H1 (cell line): ENCODE data around the gene HOXD11. TPM values are rescaled to one million over a fixed set of nuclear protein-coding genes. Genes with fewer than 3 reads are reported as not detected.

Source experiments
- CTCF ChIA-PET: fragments of 300-600 bp; sonication (Branson Sonifier 250); formaldehyde crosslinking; loops from one replicate; lab custom pipeline; 2021; ENCODE audit not compliant: partially characterized antibody; lab: Charles Lee
- POLR2A ChIA-PET: fragments of 300-600 bp; sonication (Branson Sonifier 250); formaldehyde crosslinking; loops from one replicate; lab custom pipeline; 2021; ENCODE audit warnings: inconsistent platforms; ENCODE audit not compliant: partially characterized antibody; lab: Charles Lee
- DNase-seq, 2 experiments: peaks; one replicate each; pipeline versions ENCODE4 v3.0.0 to v3.0.0-alpha.2; 2010 to 2022; ENCODE audit warnings: low spot score in 2 of 2, low read depth in 1 of 2, mixed read lengths in 1 of 2
- FAIRE-seq: peaks from 2 replicates; lab custom pipeline; 2011; peaks lifted over from hg19 to GRCh38; lab: Jason Lieb, UNC
- H2AFZ ChIP-seq: 2 replicates; pipeline ENCODE4 v1.8.1; 2012; ENCODE audit warnings: low read length, inconsistent platforms
- H2AK5ac ChIP-seq: 2 replicates; pipeline ENCODE4 v1.6.1; 2013; ENCODE audit warnings: low read depth, low read length
- H2BK120ac ChIP-seq: replicated peaks from 2 replicates; pipeline ENCODE3; 2013; ENCODE audit warnings: low read depth, low read length, inconsistent platforms
- H2BK12ac ChIP-seq: 2 replicates; pipeline ENCODE4 v1.6.1; 2013; ENCODE audit warnings: low read depth, low read length
- H2BK15ac ChIP-seq: 2 replicates; pipeline ENCODE4 v1.6.1; 2013; ENCODE audit warnings: low read length
- H2BK20ac ChIP-seq: 2 replicates; pipeline ENCODE4 v1.6.1; 2013; ENCODE audit warnings: low read length
- H2BK5ac ChIP-seq: 2 replicates; pipeline ENCODE4 v1.6.1; 2013; ENCODE audit warnings: low read depth, low read length
- H3K14ac ChIP-seq: 2 replicates; pipeline ENCODE4 v1.6.1; 2013; ENCODE audit warnings: inconsistent platforms; ENCODE audit not compliant: insufficient read length
- H3K18ac ChIP-seq: 2 replicates; pipeline ENCODE4 v1.6.1; 2013; ENCODE audit warnings: low read length; ENCODE audit errors: extremely low read depth
- H3K23ac ChIP-seq: 2 replicates; pipeline ENCODE4 v1.6.1; 2013; ENCODE audit warnings: inconsistent platforms; ENCODE audit not compliant: insufficient read length
- H3K23me2 ChIP-seq: 2 replicates; pipeline ENCODE4 v1.6.1; 2013; ENCODE audit warnings: low read depth, low read length
- H3K27ac ChIP-seq: 2 replicates; pipeline ENCODE4 v1.6.1; 2011; ENCODE audit warnings: low read depth, low read length, inconsistent platforms
- H3K27me3 ChIP-seq, 4 experiments: replicated peaks in 1 of 4; 1 replicate in 1 of 4; 2 replicates in 3 of 4; pipeline versions ENCODE4 v1.6.1 to v1.8.1; 2011 to 2013; ENCODE audit warnings: low read length in 3 of 4, mild to moderate bottlenecking in 3 of 4, inconsistent platforms in 2 of 4, mixed read lengths in 2 of 4, moderate library complexity in 1 of 4; ENCODE audit not compliant: control insufficient read depth in 3 of 4, insufficient read depth in 3 of 4; ENCODE audit errors: extremely low read depth in 1 of 4
- H3K36me3 ChIP-seq, 4 experiments: 2 replicates each; pipeline versions ENCODE4 v1.6.1 to v1.8.1; 2011 to 2013; ENCODE audit warnings: mild to moderate bottlenecking in 4 of 4, low read length in 3 of 4, moderate library complexity in 2 of 4, control low read depth in 1 of 4, inconsistent platforms in 1 of 4; ENCODE audit not compliant: insufficient read depth in 4 of 4, control insufficient read depth in 2 of 4
- H3K4ac ChIP-seq: replicated peaks from 2 replicates; pipeline ENCODE3; 2013; ENCODE audit warnings: low read length, low read depth, mixed read lengths, inconsistent platforms; ENCODE audit not compliant: insufficient read length
- H3K4me1 ChIP-seq, 4 experiments: replicated peaks in 1 of 4; 1 replicate in 1 of 4; 2 replicates in 3 of 4; pipeline versions ENCODE4 v1.6.1 to v1.8.1; 2011 to 2013; ENCODE audit warnings: low read length in 3 of 4, inconsistent platforms in 2 of 4, mixed read lengths in 1 of 4; ENCODE audit not compliant: insufficient read depth in 4 of 4, control insufficient read depth in 3 of 4
- H3K4me2 ChIP-seq, 2 experiments: 2 replicates each; pipeline versions ENCODE4 v1.6.1 to v1.8.1; 2011 to 2013; ENCODE audit warnings: low read depth in 2 of 2, low read length in 2 of 2, control low read depth in 1 of 2, inconsistent platforms in 1 of 2, mild to moderate bottlenecking in 1 of 2; ENCODE audit not compliant: insufficient read depth in 1 of 2
- H3K4me3 ChIP-seq, 4 experiments: fragments of 200-600, 300-600 bp in 1 of 4; sonication (generic), shearing (Covaris generic), sonication (Bioruptor Twin) in 1 of 4; 2 replicates each; pipeline versions ENCODE4 v1.5.1 to v1.8.1; 2011 to 2016; ENCODE audit warnings: low read length in 4 of 4, low read depth in 3 of 4, control low read depth in 2 of 4, inconsistent platforms in 2 of 4, mild to moderate bottlenecking in 2 of 4, mixed read lengths in 1 of 4, moderate library complexity in 1 of 4; ENCODE audit not compliant: insufficient read depth in 2 of 4; ENCODE audit errors: extremely low read depth in 1 of 4
- H3K56ac ChIP-seq: replicated peaks from 2 replicates; pipeline ENCODE3; 2013; ENCODE audit warnings: low read depth, mild to moderate bottlenecking, mixed read lengths, low read length, inconsistent platforms; ENCODE audit not compliant: insufficient read length
- H3K79me1 ChIP-seq: 2 replicates; pipeline ENCODE4 v1.6.1; 2013; ENCODE audit warnings: low read depth, low read length, control low read depth
- H3K79me2 ChIP-seq, 2 experiments: 2 replicates each; pipeline versions ENCODE4 v1.6.1 to v1.8.1; 2012 to 2013; ENCODE audit warnings: low read length in 2 of 2, mild to moderate bottlenecking in 2 of 2, inconsistent platforms in 1 of 2; ENCODE audit not compliant: insufficient read depth in 2 of 2, control insufficient read depth in 1 of 2
- H3K9ac ChIP-seq, 4 experiments: replicated peaks in 1 of 4; 1 replicate in 1 of 4; 2 replicates in 3 of 4; pipeline versions ENCODE4 v1.6.1 to v1.8.1; 2011 to 2013; ENCODE audit warnings: low read depth in 3 of 4, low read length in 3 of 4, control low read depth in 2 of 4, mild to moderate bottlenecking in 2 of 4, moderate library complexity in 2 of 4, inconsistent platforms in 1 of 4; ENCODE audit errors: extremely low read depth in 1 of 4
- H3K9me3 ChIP-seq, 2 experiments: 2 replicates each; pipeline versions ENCODE4 v1.6.1 to v1.8.1; 2012 to 2013; ENCODE audit warnings: mild to moderate bottlenecking in 2 of 2, moderate library complexity in 2 of 2, control low read depth in 1 of 2, inconsistent platforms in 1 of 2, low read depth in 1 of 2, low read length in 1 of 2, mixed read lengths in 1 of 2; ENCODE audit not compliant: insufficient read depth in 2 of 2
- H4K20me1 ChIP-seq, 2 experiments: replicated peaks in 1 of 2; 2 replicates each; pipeline versions ENCODE3 to v1.8.1; 2011 to 2013; ENCODE audit warnings: inconsistent platforms in 2 of 2, low read length in 2 of 2, mild to moderate bottlenecking in 1 of 2; ENCODE audit not compliant: insufficient read depth in 2 of 2, control insufficient read depth in 1 of 2
- H4K5ac ChIP-seq: 2 replicates; pipeline ENCODE4 v1.6.1; 2013; ENCODE audit warnings: low read length, low read depth, mixed read lengths, inconsistent platforms; ENCODE audit not compliant: insufficient read length
- H4K8ac ChIP-seq: 2 replicates; pipeline ENCODE4 v1.8.0; 2013; ENCODE audit warnings: mild to moderate bottlenecking, moderate library complexity, low read length, inconsistent platforms; ENCODE audit not compliant: insufficient read depth; ENCODE audit errors: extremely low read depth
- H4K91ac ChIP-seq: replicated peaks from 2 replicates; pipeline ENCODE3; 2013; ENCODE audit warnings: low read length, mixed read lengths, inconsistent platforms; ENCODE audit not compliant: insufficient read length
- ATF2 ChIP-seq: IDR thresholded peaks from 2 replicates; pipeline ENCODE4 v1.6.1; 2012; ENCODE audit warnings: low read length, inconsistent platforms
- CBX8 ChIP-seq: fragments of 300-800, 300-1000 bp; sonication (generic); IDR thresholded peaks from 2 replicates; pipeline ENCODE4 v1.7.1; 2016; ENCODE audit warnings: low read depth, low read length, borderline replicate concordance
- CTBP2 ChIP-seq: IDR thresholded peaks from 2 replicates; pipeline ENCODE4 v1.7.0; 2011; ENCODE audit warnings: borderline replicate concordance, mild to moderate bottlenecking, moderate library complexity, mixed read lengths, low read length; ENCODE audit not compliant: insufficient read depth, insufficient read length
- EZH2 ChIP-seq: fragments of 200-600 bp; sonication (generic); IDR thresholded peaks from 2 replicates; pipeline ENCODE4 v1.7.1; 2012; ENCODE audit warnings: low read depth, mild to moderate bottlenecking, moderate library complexity, low read length, inconsistent platforms; ENCODE audit not compliant: severe bottlenecking
- KDM1A ChIP-seq: fragments of 200-600, 300-600 bp; sonication (generic); IDR thresholded peaks from 2 replicates; pipeline ENCODE4 v1.7.1; 2016; ENCODE audit warnings: mild to moderate bottlenecking, low read length, borderline replicate concordance
- RXRA ChIP-seq: IDR thresholded peaks from 2 replicates; pipeline ENCODE4 v1.6.1; 2011; ENCODE audit warnings: low read depth, mild to moderate bottlenecking, low read length, moderate library complexity; ENCODE audit not compliant: insufficient read depth
- SP4 ChIP-seq: IDR thresholded peaks from 2 replicates; pipeline ENCODE4 v1.6.1; 2012; ENCODE audit warnings: low read length, inconsistent platforms
- TAF7 ChIP-seq: optimal IDR thresholded peaks from 2 replicates; pipeline ENCODE3; 2011; ENCODE audit warnings: low read depth, mild to moderate bottlenecking, inconsistent platforms, low read length, moderate library complexity, borderline replicate concordance
- USF2 ChIP-seq: IDR thresholded peaks from 2 replicates; pipeline ENCODE4 v1.6.1; 2011; ENCODE audit warnings: low read length, improper control_type of control experiment
- WGBS, 2 experiments: shearing (Covaris generic) in 1 of 2; methylation state at CpG; one replicate each; pipeline versions ENCODE4 v1.1.6 to v1.1.7; 2013 to 2015; ENCODE audit warnings: low lambda C conversion rate in 2 of 2, mixed read lengths in 2 of 2, inconsistent platforms in 1 of 2, low coverage in 1 of 2, missing lambda C conversion rate in 1 of 2; ENCODE audit not compliant: insufficient replicate concordance in 2 of 2, insufficient coverage in 1 of 2, insufficient read length in 1 of 2; ENCODE audit errors: extremely low coverage in 1 of 2, missing lambda C conversion rate in 1 of 2; 5-methylcytosine and 5-hydroxymethylcytosine counted together
- polyA plus RNA-seq, 7 experiments: library from polyadenylated mRNA; depleted of rRNA in 3 of 7; stranded (reverse) in 5 of 7; unstranded in 2 of 7; fragments of >200 nt in 5 of 7; fragments of 200-250 nt in 2 of 7; gene quantifications; 1 replicate in 5 of 7; 2 replicates in 1 of 7; 4 replicates in 1 of 7; pipeline versions ENCODE4 v1.2.1 to v1.2.3, GENCODE V29; 2011 to 2013; ENCODE audit warnings: missing spikeins in 2 of 7, mixed read lengths in 2 of 7
- total RNA-seq: library from RNA; stranded (reverse); fragmentation: NEBNext Ultra II Directional; extraction: Animal tissue kit (Norgen Biotek cat#: 25700); gene quantifications from 2 replicates; pipeline ENCODE4 v1.2.1, GENCODE V29; 2021

Gene HOXD11
- total and polyA plus RNA-seq, 2 of the 8 experiments (the other 6 are each of a cell fraction or from before 2014, with no cell fraction given), result not detected

GRCh38 chr2:176100547-176101140 lies 6.4 kb upstream of the HOXD11 start:
- Histone ChIP-seq H3K56ac (no peak overlapping the region), H2AFZ (no peak overlapping the region), H3K23me2 (peaks cover 6% of the 10 kb centered on the region), H3K4me3 (no peak overlapping the region), H3K23ac (no peak overlapping the region), H4K8ac (peak overlapping the region; percentile 62; the same call in 1 of the 2 replicates), H3K27ac (no peak overlapping the region), H2BK120ac (no peak overlapping the region), H3K4me1 (peaks cover 0 to 34% (median 17%) of the 10 kb centered on the region in 4 experiments; a peak in 6 of 7 replicates), H3K36me3 (no peaks in the 10 kb centered on the region; a peak in 1 of 8 replicates), H2BK20ac (peak overlapping the region; percentile 21; the same call in 1 of the 2 replicates), H3K4ac (no peak overlapping the region), H4K5ac (no peak overlapping the region), H4K91ac (no peak overlapping the region), H4K20me1 (peaks cover 7 to 38% of the 10 kb centered on the region in 2 experiments), H2BK12ac (peak overlapping the region; percentile 94; the same call in 1 of the 2 replicates), H3K18ac (no peak overlapping the region), H3K14ac (no peak overlapping the region), H3K4me2 (peak overlapping the region; percentile 14 to 53; a peak in 2 of 4 replicates), H2BK5ac (no peak overlapping the region), H3K79me1 (no peaks in the 10 kb centered on the region), H3K79me2 (no peaks in the 10 kb centered on the region), H3K27me3 (peaks cover 80 to 99% (median 94%) of the 10 kb centered on the region in 4 experiments), H2AK5ac (peak overlapping the region; percentile 41; the same call in 1 of the 2 replicates), H2BK15ac (no peak overlapping the region), H3K9ac (no peak overlapping the region), H3K9me3 (no peaks in the 10 kb centered on the region)
- POLR2A ChIA-PET, result no interaction called here
- DNase-seq (peak in 1 of 2 experiments; percentile 61), FAIRE-seq (no peak)
- WGBS, 2 experiments, result 10% methylated on average over 28 of the region's 28 CpGs; no CpG with 5 or more reads in 1 of the 2 experiments
- CTCF ChIA-PET, result interaction anchor here (1.7 to 2.6 kb wide), 4 partner anchors 12 to 60 kb away, joined by 6 to 12 read pairs (median 10); no protein-coding TSS in a partner anchor
- no peak for TF ChIP-seq ATF2
- peak; percentile 96 for TF ChIP-seq CBX8
- no peak for TF ChIP-seq RXRA
- no peak for TF ChIP-seq SP4
- TF ChIP-seq EZH2, result peak; percentile 1
- no peak for TF ChIP-seq KDM1A
- TF ChIP-seq TAF7, result no peak
- no peak for TF ChIP-seq USF2
- peak; percentile 33 for TF ChIP-seq CTBP2
